GM12892 (cell line): ENCODE data around the gene FMN2.

Source experiments
- POLR2A ChIP-seq: IDR thresholded peaks from 2 replicates; pipeline ENCODE4 v1.6.1; 2011; ENCODE audit warnings: low read depth, low read length, control low read depth
- POLR2AphosphoS5 ChIP-seq: IDR thresholded peaks from 2 replicates; pipeline ENCODE4 v1.6.1; 2011; ENCODE audit warnings: low read depth, low read length, control low read depth
- TAF1 ChIP-seq: IDR thresholded peaks from 2 replicates; pipeline ENCODE4 v1.6.1; 2011; ENCODE audit warnings: low read depth, mild to moderate bottlenecking, control low read depth, low read length, borderline replicate concordance

DNA sequence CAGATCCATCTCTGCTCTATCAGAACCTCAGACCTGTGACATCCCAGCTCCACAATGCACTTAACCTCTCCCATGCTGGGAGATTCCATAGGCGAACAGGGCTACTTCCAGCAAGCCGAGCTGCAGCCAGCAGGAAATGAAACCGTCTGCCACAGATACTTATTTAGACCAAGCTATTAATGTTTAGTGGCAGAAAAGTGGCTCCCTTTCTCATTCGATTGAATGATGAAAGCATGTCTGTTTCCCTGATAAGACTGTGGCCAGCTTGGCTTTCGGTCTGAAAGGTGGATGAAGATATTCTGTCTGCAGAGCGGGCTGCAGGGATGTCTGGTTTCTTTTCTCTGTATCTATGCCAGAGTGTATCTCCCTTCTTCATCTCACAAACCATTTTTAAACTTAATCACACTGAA lies 373.9 kb downstream of the FMN2 start:
- TF ChIP-seq POLR2A (no peak), POLR2AphosphoS5 (no peak), TAF1 (no peak)
